ENCODE data around the gene SPECC1. TPM values are rescaled to one million over a fixed set of nuclear protein-coding genes. Genes with fewer than 3 reads are reported as not detected.

The SPECC1 gene
- total and polyA plus RNA-seq, 10 of the 15 experiments (the other 5 are each of a cell fraction or from before 2014, with no cell fraction given): 6.4 to 40.6 (median 23.9) TPM

DNA sequence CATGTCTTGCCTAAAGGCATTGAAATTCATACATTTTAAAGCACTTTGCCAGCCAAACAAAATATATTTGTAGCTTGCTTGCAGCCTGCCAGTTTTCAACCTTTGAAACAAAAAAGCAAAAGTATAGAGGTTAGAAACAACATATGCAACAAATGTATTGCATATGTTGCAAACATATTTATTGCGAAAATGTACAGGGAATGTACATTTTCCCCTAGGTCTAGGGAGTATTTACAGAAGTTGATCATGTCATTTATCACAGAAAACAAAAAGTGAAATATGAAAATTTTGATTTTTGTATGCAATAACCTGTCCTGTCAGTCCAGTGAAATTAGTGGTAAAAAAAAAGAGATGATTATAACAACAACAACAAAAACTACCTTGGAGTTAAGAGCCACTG is 171.5 kb downstream of the SPECC1 start (continued):
- TF ChIP-seq, protein P1, sequence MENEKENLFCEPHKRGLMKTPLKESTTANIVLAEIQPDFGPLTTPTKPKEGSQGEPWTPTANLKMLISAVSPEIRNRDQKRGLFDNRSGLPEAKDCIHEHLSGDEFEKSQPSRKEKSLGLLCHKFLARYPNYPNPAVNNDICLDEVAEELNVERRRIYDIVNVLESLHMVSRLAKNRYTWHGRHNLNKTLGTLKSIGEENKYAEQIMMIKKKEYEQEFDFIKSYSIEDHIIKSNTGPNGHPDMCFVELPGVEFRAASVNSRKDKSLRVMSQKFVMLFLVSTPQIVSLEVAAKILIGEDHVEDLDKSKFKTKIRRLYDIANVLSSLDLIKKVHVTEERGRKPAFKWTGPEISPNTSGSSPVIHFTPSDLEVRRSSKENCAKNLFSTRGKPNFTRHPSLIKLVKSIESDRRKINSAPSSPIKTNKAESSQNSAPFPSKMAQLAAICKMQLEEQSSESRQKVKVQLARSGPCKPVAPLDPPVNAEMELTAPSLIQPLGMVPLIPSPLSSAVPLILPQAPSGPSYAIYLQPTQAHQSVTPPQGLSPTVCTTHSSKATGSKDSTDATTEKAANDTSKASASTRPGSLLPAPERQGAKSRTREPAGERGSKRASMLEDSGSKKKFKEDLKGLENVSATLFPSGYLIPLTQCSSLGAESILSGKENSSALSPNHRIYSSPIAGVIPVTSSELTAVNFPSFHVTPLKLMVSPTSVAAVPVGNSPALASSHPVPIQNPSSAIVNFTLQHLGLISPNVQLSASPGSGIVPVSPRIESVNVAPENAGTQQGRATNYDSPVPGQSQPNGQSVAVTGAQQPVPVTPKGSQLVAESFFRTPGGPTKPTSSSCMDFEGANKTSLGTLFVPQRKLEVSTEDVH (IDR thresholded peaks at IDR 0.05; ENCODE audit: low read depth, partially characterized antibody): no peak
- no peak for TF ChIP-seq ASH2L (IDR thresholded peaks at IDR 0.05; ENCODE audit: borderline replicate concordance, low read depth)

- H3K36me3 ChIP-seq (ENCODE audit: control insufficient read depth in 2 of 2, insufficient read depth in 2 of 2, low read length in 1 of 2): no peaks in the 10 kb centered on the region
- no peak overlapping the region for H3K9ac ChIP-seq (ENCODE audit: control insufficient read depth, insufficient read depth, low read length)
- intact Hi-C loops (cut with micrococcal nuclease; ENCODE audit: unreplicated experiment): no loop called here
- no peak overlapping the region for H2AFZ ChIP-seq (ENCODE audit: control insufficient read depth, low read depth, low read length)
- ATAC-seq: no peak
- H3K4me2 ChIP-seq (ENCODE audit: control insufficient read depth, insufficient read depth): no peak overlapping the region
- ChIA-PET RAD21 (ENCODE audit: unreplicated experiment) (no interaction called here), CTCF (interaction anchor here (0.6 kb wide), 2 partner anchors 67 to 169 kb away, joined by 3 to 4 read pairs; no protein-coding TSS in a partner anchor), POLR2A (interaction anchor here (0.7 kb wide), 1 partner anchor 12 kb away, joined by 3 read pairs; no protein-coding TSS in a partner anchor), SMC1A (ENCODE audit: uncharacterized antibody, unreplicated experiment) (no interaction called here)
- H3K27me3 ChIP-seq (replicated peaks in 1 of 2; ENCODE audit: control insufficient read depth in 2 of 2, insufficient read depth in 2 of 2, low read length in 1 of 2): no peaks in the 10 kb centered on the region
- no peak for FAIRE-seq
- in situ Hi-C loops (cut with MboI): no loop called here
- no peak overlapping the region for H3K4me3 ChIP-seq
- BruUV-seq (replicated peaks): no TSS peak
- no peak overlapping the region for H3K27ac ChIP-seq (ENCODE audit: control insufficient read depth, insufficient read depth)
- no peaks in the 10 kb centered on the region for H3K9me3 ChIP-seq (replicated peaks; ENCODE audit: control insufficient read depth, insufficient read depth, low read length)
- H3K79me2 ChIP-seq (ENCODE audit: control insufficient read depth, insufficient read depth, low read length): no peaks in the 10 kb centered on the region
- 84% methylated on average over 2 of the region's 2 CpGs for WGBS (ENCODE audit: insufficient coverage, insufficient replicate concordance, low lambda C conversion rate, missing lambda C conversion rate)
- H4K20me1 ChIP-seq (ENCODE audit: control insufficient read depth, insufficient read depth): no peaks in the 10 kb centered on the region; the same call in 1 of the 2 replicates
- no peaks in the 10 kb centered on the region for H3K4me1 ChIP-seq (ENCODE audit: control insufficient read depth, insufficient read depth, low read length)
- no peak for DNase-seq (ENCODE audit: low read depth, low spot score)
- TF ChIP-seq IKZF2 (IDR thresholded peaks at IDR 0.05) (no peak), PML (IDR thresholded peaks at IDR 0.05; ENCODE audit: low read length) (no peak), RFX5 (IDR thresholded peaks at IDR 0.05; ENCODE audit: low read depth, low read length) (no peak), TCF12 (IDR thresholded peaks at IDR 0.05; ENCODE audit: low read depth, low read length) (no peak), TCF7 (IDR thresholded peaks at IDR 0.05; ENCODE audit: borderline replicate concordance) (no peak), ZNF217 (IDR thresholded peaks at IDR 0.05) (no peak), NKRF (conservative IDR thresholded peaks at IDR 0.05) (no peak), YY1 (IDR thresholded peaks at IDR 0.05; ENCODE audit: low read depth, low read length) (no peak), E4F1 (IDR thresholded peaks at IDR 0.05; ENCODE audit: borderline replicate concordance, partially characterized antibody) (no peak), HCFC1 (IDR thresholded peaks at IDR 0.05; ENCODE audit: low read length) (no peak), NR2C2 (IDR thresholded peaks at IDR 0.05; ENCODE audit: borderline replicate concordance, control insufficient read depth, insufficient read length, low read depth) (no peak)
Measured at GRCh38 chr17:20184181-20184580, 175.0 kb downstream of the SPECC1 start.
